ENCODE results near the gene XPNPEP2. TPM values are rescaled to one million over a fixed set of nuclear protein-coding genes. Genes with fewer than 3 reads are reported as not detected.

The XPNPEP2 gene
- total and polyA plus RNA-seq, 5 donors: 1.3 to 4.1 (median 2.5) TPM

- Histone ChIP-seq H3K4me3 (ENCODE audit: low read length) (no peak overlapping the region), H3K4me1 (ENCODE audit: control insufficient read depth, insufficient read depth, low read length) (no peaks in the 10 kb centered on the region), H3K27ac (ENCODE audit: low read length) (no peak overlapping the region), H3K9me3 (ENCODE audit: control insufficient read depth, low read length) (no peaks in the 10 kb centered on the region), H3K27me3 (ENCODE audit: control insufficient read depth, insufficient read depth) (no peaks in the 10 kb centered on the region)
- intact Hi-C loops (cut with DNase I): no loop called here
- DNase-seq (no peak), ATAC-seq (no peak)
- WGBS: 85% methylated on average over 8 of the region's 8 CpGs
These were observed 30.0 kb downstream of the XPNPEP2 start for GRCh38 chrX:129768586-129769466.

- Histone ChIP-seq H3K9me3 (ENCODE audit: control insufficient read depth, low read length) (no peaks in the 10 kb centered on the region), H3K4me3 (ENCODE audit: low read length) (no peak overlapping the region), H3K27ac (ENCODE audit: low read length) (no peak overlapping the region), H3K4me1 (ENCODE audit: control insufficient read depth, insufficient read depth, low read length) (no peaks in the 10 kb centered on the region), H3K27me3 (ENCODE audit: control insufficient read depth, insufficient read depth) (no peaks in the 10 kb centered on the region)
- WGBS: 58% methylated on average over 9 of the region's 9 CpGs
- no peak for ATAC-seq
- intact Hi-C loops (cut with DNase I): no loop called here
- peak in 1 of 3 donors; percentile 47 for DNase-seq
These were observed 30.8 kb downstream of the XPNPEP2 start for GRCh38 chrX:129769467-129770154.

- Histone ChIP-seq H3K27me3 (ENCODE audit: control insufficient read depth, insufficient read depth) (no peaks in the 10 kb centered on the region), H3K4me1 (ENCODE audit: control insufficient read depth, insufficient read depth, low read length) (no peaks in the 10 kb centered on the region), H3K9me3 (ENCODE audit: control insufficient read depth, low read length) (no peaks in the 10 kb centered on the region), H3K27ac (ENCODE audit: low read length) (no peak overlapping the region), H3K4me3 (ENCODE audit: low read length) (no peak overlapping the region)
- 81% methylated on average over 14 of the region's 14 CpGs for WGBS
- intact Hi-C loops (cut with DNase I): no loop called here
- no peak for DNase-seq
- no peak for ATAC-seq
These were observed 32.7 kb downstream of the XPNPEP2 start for GRCh38 chrX:129771266-129771995.

- peak; percentile 51 to 85 (median 76) for DNase-seq
- Histone ChIP-seq H3K27me3 (ENCODE audit: control insufficient read depth, insufficient read depth) (no peaks in the 10 kb centered on the region), H3K27ac (ENCODE audit: low read length) (no peak overlapping the region), H3K4me1 (ENCODE audit: control insufficient read depth, insufficient read depth, low read length) (no peaks in the 10 kb centered on the region), H3K9me3 (ENCODE audit: control insufficient read depth, low read length) (no peaks in the 10 kb centered on the region), H3K4me3 (ENCODE audit: low read length) (no peak overlapping the region)
- 55% methylated on average over 14 of the region's 14 CpGs for WGBS
- intact Hi-C loops (cut with DNase I): no loop called here
- peak; percentile 48 to 72 for ATAC-seq
These were observed 34.1 kb downstream of the XPNPEP2 start for GRCh38 chrX:129772796-129773431.

- H3K27me3 ChIP-seq (ENCODE audit: control insufficient read depth, insufficient read depth): no peaks in the 10 kb centered on the region
- no peaks in the 10 kb centered on the region for H3K4me1 ChIP-seq (ENCODE audit: control insufficient read depth, insufficient read depth, low read length)
- ATAC-seq (no peak), DNase-seq (no peak)
- WGBS: 72% methylated on average over 4 of the region's 4 CpGs
- intact Hi-C loops (cut with DNase I): no loop called here
- no peak overlapping the region for H3K27ac ChIP-seq (ENCODE audit: low read length)
- H3K4me3 ChIP-seq (ENCODE audit: low read length): no peak overlapping the region
- H3K9me3 ChIP-seq (ENCODE audit: control insufficient read depth, low read length): no peaks in the 10 kb centered on the region
These were observed 35.1 kb downstream of the XPNPEP2 start for GRCh38 chrX:129773649-129774458.

GRCh38 chrX:129777218-129778030 is 38.6 kb downstream of the XPNPEP2 start:
- peak; percentile 26 to 79 (median 66) for DNase-seq
- ATAC-seq: peak; percentile 54 to 60
- intact Hi-C loops (cut with DNase I): no loop called here
- Histone ChIP-seq H3K27me3 (ENCODE audit: control insufficient read depth, insufficient read depth) (no peaks in the 10 kb centered on the region), H3K4me1 (ENCODE audit: control insufficient read depth, insufficient read depth, low read length) (no peaks in the 10 kb centered on the region), H3K9me3 (ENCODE audit: control insufficient read depth, low read length) (no peaks in the 10 kb centered on the region), H3K4me3 (ENCODE audit: low read length) (no peak overlapping the region), H3K27ac (ENCODE audit: low read length) (peak overlapping the region; percentile 59)
- 45% methylated on average over 30 of the region's 30 CpGs for WGBS

- Histone ChIP-seq H3K9me3 (ENCODE audit: control insufficient read depth, low read length) (no peaks in the 10 kb centered on the region), H3K4me1 (ENCODE audit: control insufficient read depth, insufficient read depth, low read length) (no peaks in the 10 kb centered on the region), H3K27ac (ENCODE audit: low read length) (no peak overlapping the region), H3K27me3 (ENCODE audit: control insufficient read depth, insufficient read depth) (no peaks in the 10 kb centered on the region), H3K4me3 (ENCODE audit: low read length) (no peak overlapping the region)
- WGBS: 89% methylated on average over 7 of the region's 7 CpGs
- intact Hi-C loops (cut with DNase I): no loop called here
- ATAC-seq (no peak), DNase-seq (no peak)
These were observed 40.4 kb downstream of the XPNPEP2 start for GRCh38 chrX:129779086-129779672.

GRCh38 chrX:129779747-129780146 is 41.0 kb downstream of the XPNPEP2 start, which contains the start of gene SASH3:
TSS of gene SASH3 (plus strand) at chrX:129779949. CDS start at chrX:129780098, 149 bp downstream.
- Histone ChIP-seq H3K4me3 (ENCODE audit: low read length) (peak within 1 kb of the TSS; percentile 5), H3K4me1 (ENCODE audit: control insufficient read depth, insufficient read depth, low read length) (no peaks in the 10 kb centered on the region), H3K27me3 (ENCODE audit: control insufficient read depth, insufficient read depth) (no peaks in the 10 kb centered on the region), H3K27ac (ENCODE audit: low read length) (no peak within 1 kb of the TSS), H3K9me3 (ENCODE audit: control insufficient read depth, low read length) (no peaks in the 10 kb centered on the region)
- DNase-seq: peak; percentile 41 to 78 (median 69)
- intact Hi-C loops (cut with DNase I): no loop called here
- ATAC-seq: peak; percentile 36 to 65
- 67% methylated on average over 13 of the region's 13 CpGs for WGBS

- no peaks in the 10 kb centered on the region for H3K4me1 ChIP-seq (ENCODE audit: control insufficient read depth, insufficient read depth, low read length)
- ATAC-seq (peak in 1 of 2 donors; percentile 40), DNase-seq (no peak)
- peak overlapping the region; percentile 5 for H3K4me3 ChIP-seq (ENCODE audit: low read length)
- WGBS: 77% methylated on average over 6 of the region's 6 CpGs
- H3K27ac ChIP-seq (ENCODE audit: low read length): no peak overlapping the region
- no peaks in the 10 kb centered on the region for H3K9me3 ChIP-seq (ENCODE audit: control insufficient read depth, low read length)
- no peaks in the 10 kb centered on the region for H3K27me3 ChIP-seq (ENCODE audit: control insufficient read depth, insufficient read depth)
- intact Hi-C loops (cut with DNase I): no loop called here
These were observed 41.8 kb downstream of the XPNPEP2 start for GRCh38 chrX:129780441-129781105.
